GM12878 (cell line): Measurements from ENCODE around the gene ANKRD44. TPM values are rescaled to one million over a fixed set of nuclear protein-coding genes. Genes with fewer than 3 reads are reported as not detected.

Source experiments
- ATAC-seq: fragments of 200-7000 bp; cut with Tn5 transposase; 3 replicates; pipeline ENCODE4 v1.9.1; 2020; ENCODE audit warnings: mild to moderate bottlenecking, moderate library complexity
- BruUV-seq: library from RNA; stranded (reverse); fragments of 400-500 nt; replicated peaks from 2 replicates; lab custom pipeline; 2021; lab: Mats Ljungman, UMichigan
- CTCF ChIA-PET: fragments of 300-600 bp; sonication (Branson Sonifier 250); formaldehyde crosslinking; extraction: SDS; loops from one replicate; lab custom pipeline; 2021; ENCODE audit warnings: inconsistent platforms; lab: Yijun Ruan, JAX
- POLR2A ChIA-PET: fragments of 350-600 bp; formaldehyde crosslinking; extraction: SDS; loops from one replicate; lab custom pipeline; 2021; ENCODE audit warnings: inconsistent platforms; lab: Charles Lee
- RAD21 ChIA-PET: fragments of 300-600 bp; sonication (Branson Sonifier 250); formaldehyde crosslinking; loops from one replicate; lab custom pipeline; 2023; ENCODE audit warnings: antibody characterized with exemption; ENCODE audit not compliant: unreplicated experiment; lab: Charles Lee
- SMC1A ChIA-PET: fragments of 300-600 bp; sonication (Branson Sonifier 250); formaldehyde crosslinking; loops from one replicate; lab custom pipeline; 2023; ENCODE audit not compliant: unreplicated experiment, uncharacterized antibody; lab: Charles Lee
- DNase-seq: peaks from one replicate; pipeline ENCODE4 v3.0.0-alpha.2; 2011; ENCODE audit warnings: low read depth, low spot score
- FAIRE-seq: peaks from 3 replicates; lab custom pipeline; 2011; peaks lifted over from hg19 to GRCh38; lab: Jason Lieb, UNC
- H2AFZ ChIP-seq: 2 replicates; pipeline ENCODE4 v1.6.0; 2011; ENCODE audit warnings: low read depth, low read length, control low read depth; ENCODE audit not compliant: control insufficient read depth
- H3K27ac ChIP-seq: 2 replicates; pipeline ENCODE4 v1.5.1; 2011; ENCODE audit warnings: control low read depth; ENCODE audit not compliant: control insufficient read depth, insufficient read depth
- H3K27me3 ChIP-seq, 2 experiments: replicated peaks in 1 of 2; 2 replicates each; pipeline versions ENCODE4 v1.6.0 to v1.6.1; 2011; ENCODE audit warnings: low read length in 1 of 2; ENCODE audit not compliant: control insufficient read depth in 2 of 2, insufficient read depth in 2 of 2
- H3K36me3 ChIP-seq, 2 experiments: 2 replicates each; pipeline ENCODE4 v1.5.1; 2011; ENCODE audit warnings: low read length in 1 of 2; ENCODE audit not compliant: control insufficient read depth in 2 of 2, insufficient read depth in 2 of 2
- H3K4me1 ChIP-seq: 2 replicates; pipeline ENCODE4 v1.6.1; 2011; ENCODE audit warnings: mild to moderate bottlenecking, low read length, moderate library complexity, mixed read lengths; ENCODE audit not compliant: control insufficient read depth, insufficient read depth
- H3K4me2 ChIP-seq: 2 replicates; pipeline ENCODE4 v1.6.0; 2011; ENCODE audit warnings: control low read depth; ENCODE audit not compliant: control insufficient read depth, insufficient read depth
- H3K4me3 ChIP-seq: fragments of 200-600 bp; sonication (generic); 2 replicates; pipeline ENCODE4 v1.5.1; 2016
- H3K79me2 ChIP-seq: 2 replicates; pipeline ENCODE4 v1.6.0; 2011; ENCODE audit warnings: low read length; ENCODE audit not compliant: control insufficient read depth, insufficient read depth
- H3K9ac ChIP-seq: 2 replicates; pipeline ENCODE4 v1.8.0; 2011; ENCODE audit warnings: low read length, control low read depth, mixed read lengths; ENCODE audit not compliant: control insufficient read depth, insufficient read depth
- H3K9me3 ChIP-seq: replicated peaks from 3 replicates; pipeline ENCODE4 v1.5.1; 2011; ENCODE audit warnings: mild to moderate bottlenecking, low read length; ENCODE audit not compliant: control insufficient read depth, insufficient read depth
- H4K20me1 ChIP-seq: 2 replicates; pipeline ENCODE4 v1.6.0; 2011; ENCODE audit not compliant: control insufficient read depth, insufficient read depth
- BACH1 ChIP-seq: fragments of 450-650 bp; IDR thresholded peaks from 2 replicates; pipeline ENCODE4 v1.6.1; 2017; ENCODE audit warnings: mild to moderate bottlenecking, borderline replicate concordance
- HCFC1 ChIP-seq: fragments of 150-350 bp; IDR thresholded peaks from 2 replicates; pipeline ENCODE4 v1.6.1; 2014; ENCODE audit warnings: low read length
- IRF3 ChIP-seq: fragments of 450-650 bp; IDR thresholded peaks from 2 replicates; pipeline ENCODE4 v1.6.1; 2014; ENCODE audit warnings: mild to moderate bottlenecking
- MYB ChIP-seq: fragments of 150-350 bp; IDR thresholded peaks from 2 replicates; pipeline ENCODE4 v1.6.1; 2014; ENCODE audit warnings: mild to moderate bottlenecking, low read depth, low read length, borderline replicate concordance
- NR2F1 ChIP-seq: fragments of 450-650 bp; conservative IDR thresholded peaks from 2 replicates; pipeline ENCODE4 v1.6.1; 2017; ENCODE audit warnings: mild to moderate bottlenecking
- PAX8 ChIP-seq: fragments of 450-650 bp; IDR thresholded peaks from 2 replicates; pipeline ENCODE4 v1.6.1; 2017; ENCODE audit warnings: mild to moderate bottlenecking, moderate library complexity
- RAD21 ChIP-seq: IDR thresholded peaks from 2 replicates; pipeline ENCODE4 v1.6.1; 2011; ENCODE audit warnings: mild to moderate bottlenecking, low read depth, low read length, moderate library complexity; ENCODE audit not compliant: insufficient read depth
- SMAD1 ChIP-seq: fragments of 450-650 bp; IDR thresholded peaks from 2 replicates; pipeline ENCODE4 v1.6.1; 2018; ENCODE audit warnings: mild to moderate bottlenecking, low read depth; ENCODE audit not compliant: partially characterized antibody
- STAT3 ChIP-seq: IDR thresholded peaks from 2 replicates; pipeline ENCODE4 v1.6.1; 2011; ENCODE audit warnings: low read depth, low read length, improper control_type of control experiment
- SUZ12 ChIP-seq: fragments of 200-600 bp; sonication (generic); IDR thresholded peaks from one replicate; pipeline ENCODE4 v1.6.1; 2018; ENCODE audit warnings: antibody characterized with exemption, mild to moderate bottlenecking; ENCODE audit not compliant: unreplicated experiment
- YY1 ChIP-seq: IDR thresholded peaks from 2 replicates; pipeline ENCODE4 v1.6.1; 2011; ENCODE audit warnings: low read depth, mild to moderate bottlenecking, low read length
- WGBS: methylation state at CpG from one replicate; pipeline ENCODE4 v1.1.6; 2016; ENCODE audit warnings: low lambda C conversion rate; ENCODE audit not compliant: insufficient replicate concordance, insufficient coverage; ENCODE audit errors: missing lambda C conversion rate; 5-methylcytosine and 5-hydroxymethylcytosine counted together
- in situ Hi-C: fragments of 300-500 bp; cut with MboI; formaldehyde crosslinking; loops from 9 replicates; pipeline ENCODE4 v1.14.3; 2018; ENCODE audit warnings: mixed read lengths
- intact Hi-C: fragments of 100-400 bp; cut with micrococcal nuclease; formaldehyde crosslinking; loops from one replicate; pipeline ENCODE4 v1.14.2; 2022; ENCODE audit not compliant: unreplicated experiment
- polyA plus RNA-seq, 11 experiments: library from polyadenylated mRNA; depleted of rRNA in 4 of 11; unstranded in 6 of 11; stranded (reverse) in 5 of 11; fragments of >200 nt; fragmentation: Nextera tagmentation in 4 of 11; fragmentation: Illumina TruSeq in 1 of 11; extraction: Ambion mirVana in 4 of 11; extraction: Trizol in 1 of 11; gene quantifications; 1 replicate in 1 of 11; 2 replicates in 10 of 11; pipeline versions ENCODE4 v1.2.1 to v1.2.3, GENCODE V29; 2011 to 2016; ENCODE audit warnings: inconsistent platforms in 2 of 11, missing spikeins in 2 of 11, low read depth in 1 of 11
- total RNA-seq, 4 experiments: library from RNA; depleted of rRNA in 3 of 4; stranded (reverse); fragments of >200 nt in 3 of 4; fragmentation: Illumina TruSeq in 1 of 4; extraction: Trizol in 1 of 4; gene quantifications; 2 replicates each; pipeline versions ENCODE4 v1.2.1 to v1.2.3, GENCODE V29; 2013 to 2021
- TF ChIP-seq, protein P1 (sequence below): fragments of 450-650 bp; IDR thresholded peaks from 2 replicates; pipeline ENCODE4 v1.6.1; 2017; ENCODE audit warnings: mild to moderate bottlenecking
- TF ChIP-seq, protein P2 (sequence below): fragments of 450-650 bp; IDR thresholded peaks from 2 replicates; pipeline ENCODE4 v1.6.1; 2016; ENCODE audit warnings: mild to moderate bottlenecking
- TF ChIP-seq, protein P3 (sequence below): fragments of 450-650 bp; IDR thresholded peaks from 2 replicates; pipeline ENCODE4 v1.6.1; 2018; ENCODE audit warnings: borderline replicate concordance, mild to moderate bottlenecking; ENCODE audit not compliant: partially characterized antibody

Gene ANKRD44
- total and polyA plus RNA-seq, 10 of the 15 experiments (the other 5 are each of a cell fraction or from before 2014, with no cell fraction given) = 19.1 to 99.1 (median 59.6) TPM

- in situ Hi-C loops (no loop called here), intact Hi-C loops (no loop called here)
- ChIA-PET POLR2A (no interaction called here), SMC1A (interaction anchor here (0.6 to 1.4 kb wide), 3 partner anchors 18 to 172 kb away, joined by 3 to 4 read pairs (median 3); no protein-coding TSS in a partner anchor), RAD21 (no interaction called here), CTCF (interaction anchor here (1.0 to 1.2 kb wide), 2 partner anchors 36 to 163 kb away, joined by 3 read pairs; no protein-coding TSS in a partner anchor)
- WGBS = 64% methylated on average over 3 of the region's 3 CpGs
- Histone ChIP-seq H4K20me1 (no peaks in the 10 kb centered on the region), H3K4me2 (no peak overlapping the region), H3K27me3 (no peaks in the 10 kb centered on the region), H3K36me3 (no peaks in the 10 kb centered on the region; a peak in 1 of 4 replicates), H3K79me2 (no peaks in the 10 kb centered on the region), H2AFZ (no peak overlapping the region), H3K9me3 (no peaks in the 10 kb centered on the region), H3K4me3 (no peak overlapping the region), H3K9ac (no peak overlapping the region), H3K4me1 (no peaks in the 10 kb centered on the region), H3K27ac (no peak overlapping the region)
- FAIRE-seq (no peak), ATAC-seq (no peak), DNase-seq (no peak)
- BruUV-seq = no TSS peak
- no peak for TF ChIP-seq HCFC1
- no peak for TF ChIP-seq SUZ12
- no peak for TF ChIP-seq IRF3
- TF ChIP-seq, protein P1, sequence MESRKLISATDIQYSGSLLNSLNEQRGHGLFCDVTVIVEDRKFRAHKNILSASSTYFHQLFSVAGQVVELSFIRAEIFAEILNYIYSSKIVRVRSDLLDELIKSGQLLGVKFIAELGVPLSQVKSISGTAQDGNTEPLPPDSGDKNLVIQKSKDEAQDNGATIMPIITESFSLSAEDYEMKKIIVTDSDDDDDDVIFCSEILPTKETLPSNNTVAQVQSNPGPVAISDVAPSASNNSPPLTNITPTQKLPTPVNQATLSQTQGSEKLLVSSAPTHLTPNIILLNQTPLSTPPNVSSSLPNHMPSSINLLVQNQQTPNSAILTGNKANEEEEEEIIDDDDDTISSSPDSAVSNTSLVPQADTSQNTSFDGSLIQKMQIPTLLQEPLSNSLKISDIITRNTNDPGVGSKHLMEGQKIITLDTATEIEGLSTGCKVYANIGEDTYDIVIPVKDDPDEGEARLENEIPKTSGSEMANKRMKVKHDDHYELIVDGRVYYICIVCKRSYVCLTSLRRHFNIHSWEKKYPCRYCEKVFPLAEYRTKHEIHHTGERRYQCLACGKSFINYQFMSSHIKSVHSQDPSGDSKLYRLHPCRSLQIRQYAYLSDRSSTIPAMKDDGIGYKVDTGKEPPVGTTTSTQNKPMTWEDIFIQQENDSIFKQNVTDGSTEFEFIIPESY = no peak
- TF ChIP-seq YY1 = no peak
- TF ChIP-seq, protein P2, sequence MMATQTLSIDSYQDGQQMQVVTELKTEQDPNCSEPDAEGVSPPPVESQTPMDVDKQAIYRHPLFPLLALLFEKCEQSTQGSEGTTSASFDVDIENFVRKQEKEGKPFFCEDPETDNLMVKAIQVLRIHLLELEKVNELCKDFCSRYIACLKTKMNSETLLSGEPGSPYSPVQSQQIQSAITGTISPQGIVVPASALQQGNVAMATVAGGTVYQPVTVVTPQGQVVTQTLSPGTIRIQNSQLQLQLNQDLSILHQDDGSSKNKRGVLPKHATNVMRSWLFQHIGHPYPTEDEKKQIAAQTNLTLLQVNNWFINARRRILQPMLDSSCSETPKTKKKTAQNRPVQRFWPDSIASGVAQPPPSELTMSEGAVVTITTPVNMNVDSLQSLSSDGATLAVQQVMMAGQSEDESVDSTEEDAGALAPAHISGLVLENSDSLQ = no peak
- TF ChIP-seq RAD21 = no peak
- no peak for TF ChIP-seq NR2F1
- TF ChIP-seq PAX8 = no peak
- TF ChIP-seq STAT3 = no peak
- TF ChIP-seq MYB = no peak
- TF ChIP-seq BACH1 = no peak
- no peak for TF ChIP-seq SMAD1
- TF ChIP-seq, protein P3, sequence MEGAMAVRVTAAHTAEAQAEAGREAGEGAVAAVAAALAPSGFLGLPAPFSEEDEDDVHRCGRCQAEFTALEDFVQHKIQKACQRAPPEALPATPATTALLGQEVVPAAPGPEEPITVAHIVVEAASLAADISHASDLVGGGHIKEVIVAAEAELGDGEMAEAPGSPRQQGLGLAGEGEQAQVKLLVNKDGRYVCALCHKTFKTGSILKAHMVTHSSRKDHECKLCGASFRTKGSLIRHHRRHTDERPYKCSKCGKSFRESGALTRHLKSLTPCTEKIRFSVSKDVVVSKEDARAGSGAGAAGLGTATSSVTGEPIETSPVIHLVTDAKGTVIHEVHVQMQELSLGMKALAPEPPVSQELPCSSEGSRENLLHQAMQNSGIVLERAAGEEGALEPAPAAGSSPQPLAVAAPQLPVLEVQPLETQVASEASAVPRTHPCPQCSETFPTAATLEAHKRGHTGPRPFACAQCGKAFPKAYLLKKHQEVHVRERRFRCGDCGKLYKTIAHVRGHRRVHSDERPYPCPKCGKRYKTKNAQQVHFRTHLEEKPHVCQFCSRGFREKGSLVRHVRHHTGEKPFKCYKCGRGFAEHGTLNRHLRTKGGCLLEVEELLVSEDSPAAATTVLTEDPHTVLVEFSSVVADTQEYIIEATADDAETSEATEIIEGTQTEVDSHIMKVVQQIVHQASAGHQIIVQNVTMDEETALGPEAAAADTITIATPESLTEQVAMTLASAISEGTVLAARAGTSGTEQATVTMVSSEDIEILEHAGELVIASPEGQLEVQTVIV = no peak
Measured at GRCh38 chr2:197353393-197354168, 43.0 kb upstream of the ANKRD44 start.
